Activated CD8-positive, alpha-beta T cell treated with anti-CD3 and anti-CD28 coated beads for 36 hours (primary cell): ENCODE results near the gene ROBO2. TPM values are rescaled to one million over a fixed set of nuclear protein-coding genes. Genes with fewer than 3 reads are reported as not detected.

Source experiments
- ATAC-seq: fragments of 200-7000 bp; cut with Tn5 transposase; one replicate; pipeline ENCODE4 v1.10.0; 2021; ENCODE audit warnings: mild to moderate bottlenecking, moderate library complexity
- CTCF ChIA-PET: fragments of 350-600 bp; sonication (Branson Sonifier 250); formaldehyde crosslinking; loops from one replicate; lab custom pipeline; 2021; ENCODE audit warnings: antibody characterized with exemption; lab: Charles Lee
- POLR2A ChIA-PET: fragments of 350-600 bp; sonication (Branson Sonifier 250); formaldehyde crosslinking; loops from one replicate; lab custom pipeline; 2021; ENCODE audit warnings: antibody characterized with exemption; lab: Charles Lee
- DNase-seq: peaks from one replicate; pipeline ENCODE4 v3.0.0-alpha.2; 2020
- H3K27ac Mint-ChIP-seq: one replicate; pipeline ENCODE4 v1.8.0; 2021; ENCODE audit warnings: mild to moderate bottlenecking, mixed read lengths
- H3K27me3 Mint-ChIP-seq: one replicate; pipeline ENCODE4 v1.8.0; 2021; ENCODE audit warnings: mixed read lengths
- H3K36me3 Mint-ChIP-seq: one replicate; pipeline ENCODE4 v1.8.0; 2021; ENCODE audit warnings: low read depth, mixed read lengths
- H3K4me1 Mint-ChIP-seq: one replicate; pipeline ENCODE4 v1.8.0; 2021; ENCODE audit warnings: low read depth, mixed read lengths
- H3K4me3 Mint-ChIP-seq: one replicate; pipeline ENCODE4 v1.8.0; 2021; ENCODE audit warnings: mild to moderate bottlenecking, moderate library complexity, mixed read lengths
- H3K9me3 Mint-ChIP-seq: one replicate; pipeline ENCODE4 v1.8.0; 2021; ENCODE audit warnings: mixed read lengths
- CTCF ChIP-seq: fragments of 200-600 bp; IDR thresholded peaks from one replicate; pipeline ENCODE4 v1.8.0; 2022; ENCODE audit warnings: antibody characterized with exemption, mild to moderate bottlenecking
- intact Hi-C: fragments of 100-400 bp; cut with micrococcal nuclease; formaldehyde crosslinking; loops from one replicate; pipeline ENCODE4 v1.10.0; 2022
- total RNA-seq, 2 experiments: library from RNA; stranded (reverse); gene quantifications; one replicate each; pipeline ENCODE4 v1.2.3, GENCODE V29; 2021

ROBO2 gene
- total RNA-seq, 2 experiments from 2014 or later = not detected

DNA sequence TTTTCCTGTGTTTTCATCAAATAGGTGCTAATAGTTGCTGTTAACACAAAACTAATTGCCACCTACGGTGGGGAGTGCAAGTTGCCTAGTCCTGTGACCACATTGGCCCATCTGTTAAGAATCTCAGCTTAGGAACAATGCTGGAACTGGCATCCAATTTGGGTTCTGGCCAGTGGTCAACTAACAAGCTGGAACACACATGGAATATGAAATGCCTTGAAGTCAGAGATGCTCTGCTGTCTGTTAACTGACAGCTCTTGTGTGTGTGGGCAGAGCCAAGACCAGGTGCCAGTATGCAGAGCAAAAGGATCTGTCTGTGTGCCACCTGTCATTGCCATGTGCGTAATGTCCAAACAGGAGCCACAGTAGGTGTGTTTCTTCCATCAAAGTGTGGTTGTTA is 460.8 kb downstream of the ROBO2 start:
- Mint-ChIP-seq H3K36me3 (no peaks in the 10 kb centered on the region), H3K4me3 (no peak overlapping the region), H3K27me3 (no peaks in the 10 kb centered on the region), H3K27ac (no peak overlapping the region), H3K9me3 (peaks cover 1% of the 10 kb centered on the region), H3K4me1 (no peaks in the 10 kb centered on the region)
- POLR2A ChIA-PET = no interaction called here
- TF ChIP-seq CTCF = no peak
- CTCF ChIA-PET = no interaction called here
- ATAC-seq (no peak), DNase-seq (no peak)
- intact Hi-C loops = no loop called here

DNA sequence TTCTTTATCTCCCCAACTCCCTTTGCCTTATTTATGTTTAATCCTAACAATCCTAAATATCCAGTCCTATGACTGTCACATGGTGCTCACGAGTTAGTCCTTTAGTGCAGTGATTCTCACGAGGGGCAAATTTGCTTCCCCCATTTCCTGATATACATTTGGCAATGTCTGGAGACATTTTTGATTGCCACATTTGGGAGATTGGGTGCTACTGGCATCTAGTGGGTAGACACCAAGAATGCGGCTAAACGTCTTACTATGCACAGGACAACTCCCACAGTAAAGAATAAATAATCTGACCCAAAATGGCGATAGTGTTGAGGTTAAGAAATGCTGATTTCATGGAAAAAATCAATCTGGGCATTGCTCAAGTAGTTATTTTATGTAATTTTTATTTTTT is 466.5 kb downstream of the ROBO2 start:
- CTCF ChIA-PET = no interaction called here
- no peak for TF ChIP-seq CTCF
- intact Hi-C loops = no loop called here
- Mint-ChIP-seq H3K4me3 (no peak overlapping the region), H3K9me3 (peaks cover 3% of the 10 kb centered on the region), H3K36me3 (no peaks in the 10 kb centered on the region), H3K4me1 (no peaks in the 10 kb centered on the region), H3K27ac (no peak overlapping the region), H3K27me3 (no peaks in the 10 kb centered on the region)
- POLR2A ChIA-PET = no interaction called here
- ATAC-seq (no peak), DNase-seq (no peak)

GRCh38 chr3:77513542-77513941 is 473.6 kb downstream of the ROBO2 start:
- Mint-ChIP-seq H3K9me3 (peaks cover 7% of the 10 kb centered on the region), H3K36me3 (no peaks in the 10 kb centered on the region), H3K27ac (no peak overlapping the region), H3K27me3 (no peaks in the 10 kb centered on the region), H3K4me1 (no peaks in the 10 kb centered on the region), H3K4me3 (no peak overlapping the region)
- ATAC-seq (no peak), DNase-seq (no peak)
- TF ChIP-seq CTCF = no peak
- intact Hi-C loops = no loop called here
- POLR2A ChIA-PET = no interaction called here
- CTCF ChIA-PET = no interaction called here

DNA sequence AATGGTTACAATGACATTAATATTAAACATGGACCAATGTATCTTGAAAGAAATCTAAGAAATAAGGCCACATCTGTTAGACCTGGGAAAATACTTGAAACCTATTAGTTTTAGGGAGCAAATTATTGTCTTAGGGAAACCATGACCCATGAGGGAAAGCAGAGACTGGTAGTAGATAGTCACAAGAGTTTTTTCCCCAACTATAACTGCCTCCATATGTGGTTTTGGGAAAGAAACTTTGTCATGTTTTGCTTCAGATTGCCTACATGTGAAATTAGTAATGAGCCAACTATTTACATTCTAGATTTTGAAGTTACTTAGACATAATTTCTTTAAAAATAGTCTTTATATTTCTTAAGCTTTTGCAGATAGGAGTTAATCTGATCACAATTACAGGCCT is 474.9 kb downstream of the ROBO2 start:
- Mint-ChIP-seq H3K9me3 (peaks cover 7% of the 10 kb centered on the region), H3K4me3 (no peak overlapping the region), H3K4me1 (no peaks in the 10 kb centered on the region), H3K27me3 (no peaks in the 10 kb centered on the region), H3K36me3 (no peaks in the 10 kb centered on the region), H3K27ac (no peak overlapping the region)
- ChIA-PET CTCF (no interaction called here), POLR2A (no interaction called here)
- DNase-seq (no peak), ATAC-seq (no peak)
- TF ChIP-seq CTCF = no peak
- intact Hi-C loops = no loop called here

GRCh38 chr3:77524463-77524862 is 484.6 kb downstream of the ROBO2 start:
- H3K27me3 Mint-ChIP-seq = no peaks in the 10 kb centered on the region

More at GRCh38 chr3:77524463-77524862, 484.6 kb downstream of the ROBO2 start:
- Mint-ChIP-seq H3K9me3 (peaks cover 7% of the 10 kb centered on the region), H3K27ac (no peak overlapping the region), H3K4me1 (no peaks in the 10 kb centered on the region), H3K4me3 (no peak overlapping the region), H3K36me3 (no peaks in the 10 kb centered on the region)
- intact Hi-C loops = no loop called here
- ChIA-PET POLR2A (no interaction called here), CTCF (no interaction called here)
- DNase-seq = no peak
- no peak for TF ChIP-seq CTCF
- no peak for ATAC-seq
